CD4-positive, alpha-beta T cell treated with Interleukin-4 for 4 hours (primary cell): ENCODE results near the gene CCDC13.

ENCODE experiments used
- DNase-seq: peaks from one replicate; pipeline ENCODE4 v3.0.0-alpha.2; 2020

Gene CCDC13

DNA sequence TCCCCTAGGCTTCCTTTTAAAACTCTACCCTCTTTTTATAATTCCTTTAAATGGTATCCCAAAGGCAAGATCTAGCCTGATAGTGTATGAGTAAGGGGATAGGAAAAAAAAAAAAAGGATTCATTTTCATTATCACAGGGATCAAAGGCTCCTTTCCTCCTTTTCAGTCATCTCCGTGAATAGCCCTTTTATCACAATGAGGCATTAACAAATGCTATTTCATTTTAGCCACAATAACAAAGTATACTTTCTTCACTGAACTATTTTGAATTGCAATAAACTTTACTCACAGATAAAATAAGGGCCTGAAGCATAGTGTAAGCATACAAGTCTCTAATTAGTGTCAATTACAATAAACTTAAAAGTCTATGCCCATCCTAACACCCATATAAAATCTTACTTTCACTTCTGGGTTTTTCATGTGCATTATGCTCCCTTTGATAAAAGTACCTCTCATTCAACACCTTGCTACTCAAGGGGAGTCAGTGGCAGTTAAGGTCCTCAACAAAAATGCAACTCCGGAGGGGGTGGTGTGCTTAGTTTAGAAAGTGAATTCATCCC, 22.6 kb upstream of the CCDC13 start:
- DNase-seq, result no peak

DNA sequence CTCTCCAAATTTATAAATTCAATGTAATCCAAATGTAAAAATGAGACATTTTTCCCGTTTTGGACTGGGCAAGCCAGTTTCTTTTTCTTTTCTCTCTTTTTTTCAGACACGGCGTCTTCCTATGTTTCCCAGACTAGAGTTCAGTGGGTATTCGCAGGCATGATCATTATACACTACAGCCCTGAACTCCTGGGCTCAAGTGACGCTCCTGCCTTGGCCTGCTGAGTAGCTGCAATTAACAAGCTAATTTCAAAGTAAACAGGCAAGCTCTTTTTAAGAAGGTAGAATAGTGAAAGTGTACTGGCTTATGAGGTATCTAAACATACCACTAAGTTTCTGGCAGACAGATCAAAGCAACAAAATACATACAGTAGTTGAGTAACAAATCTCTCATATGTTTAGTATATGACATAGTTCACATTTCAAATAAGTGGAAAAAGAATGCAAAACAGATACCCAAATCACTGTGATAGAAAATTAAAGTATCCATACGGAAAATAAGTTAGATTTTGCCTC, 17.7 kb upstream of the CCDC13 start:
- no peak for DNase-seq

DNA sequence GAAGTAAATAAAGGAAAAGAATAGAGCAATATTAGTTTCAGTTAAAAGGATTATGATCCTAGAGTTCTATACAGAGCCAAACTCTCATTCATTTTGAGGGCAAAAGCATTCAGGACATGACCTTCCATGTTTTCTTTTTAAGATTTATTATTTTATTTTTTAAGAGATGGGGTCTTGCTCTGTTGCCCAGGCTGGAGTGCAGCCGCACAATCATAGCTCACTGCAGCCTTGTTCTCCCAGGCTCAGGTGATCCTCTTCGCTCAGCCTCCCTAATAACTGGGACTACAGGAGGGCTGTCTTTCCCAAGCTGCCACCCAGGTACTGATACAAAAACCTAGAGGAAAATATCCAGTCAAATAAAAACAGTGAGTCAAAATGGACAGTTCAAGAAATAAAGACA, 13.6 kb upstream of the CCDC13 start:
- DNase-seq, result no peak

DNA sequence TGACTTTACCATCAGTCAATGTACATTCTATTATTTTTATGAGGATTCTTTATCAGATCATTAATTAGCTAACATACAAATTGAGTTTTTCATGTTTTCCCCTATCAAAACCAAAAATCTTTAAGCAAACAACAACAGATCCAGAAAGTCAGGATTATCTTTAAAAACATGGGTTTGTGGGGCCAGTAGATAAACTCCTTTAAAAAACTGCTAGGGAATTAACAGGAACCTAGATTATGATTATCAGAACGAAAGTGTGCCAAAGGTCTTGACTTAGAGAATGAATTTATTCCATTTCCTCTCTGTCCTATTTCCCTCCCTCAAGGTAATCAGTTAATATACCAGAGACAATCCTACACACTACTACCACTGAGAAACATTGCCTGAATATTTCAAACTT, 13.2 kb upstream of the CCDC13 start:
- DNase-seq, result no peak

DNA sequence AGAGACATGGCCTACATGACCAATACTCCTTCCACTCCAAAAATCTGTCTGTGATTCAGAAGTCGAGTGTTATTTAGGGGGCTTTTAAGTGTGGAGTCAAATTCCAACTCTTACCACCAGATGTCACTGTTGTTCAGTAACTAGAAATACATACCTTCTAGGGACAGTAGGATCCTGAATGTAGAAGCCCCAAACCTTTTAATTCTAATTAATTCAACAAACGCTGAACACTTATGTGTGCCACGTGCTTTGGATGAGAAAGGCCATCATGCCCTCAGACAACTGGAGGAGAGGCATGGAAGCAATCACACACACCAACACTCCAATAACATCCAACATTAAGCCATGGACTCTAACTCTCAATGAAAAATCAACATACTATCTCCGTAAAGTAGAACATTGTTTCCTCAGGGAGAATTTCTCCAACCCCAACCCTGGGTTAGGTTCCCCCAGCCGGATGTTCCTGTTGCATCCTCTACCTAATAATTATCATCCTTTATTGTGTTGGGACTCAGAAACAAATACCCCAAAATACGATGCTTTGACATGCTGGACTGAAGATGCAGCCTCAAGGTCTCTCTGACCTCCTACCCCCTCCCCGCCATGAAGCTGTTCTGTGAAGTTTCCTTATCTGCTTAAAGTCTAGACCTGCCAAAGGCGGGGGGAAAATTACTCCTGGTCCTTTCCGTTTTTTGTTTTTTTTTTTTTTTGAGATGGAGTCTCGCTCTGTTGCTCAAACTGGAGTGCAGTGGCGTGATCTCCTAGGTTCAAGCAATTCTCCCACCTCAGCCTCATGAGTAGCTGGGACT, 8.0 kb upstream of the CCDC13 start:
- DNase-seq, result peak; percentile 71

DNA sequence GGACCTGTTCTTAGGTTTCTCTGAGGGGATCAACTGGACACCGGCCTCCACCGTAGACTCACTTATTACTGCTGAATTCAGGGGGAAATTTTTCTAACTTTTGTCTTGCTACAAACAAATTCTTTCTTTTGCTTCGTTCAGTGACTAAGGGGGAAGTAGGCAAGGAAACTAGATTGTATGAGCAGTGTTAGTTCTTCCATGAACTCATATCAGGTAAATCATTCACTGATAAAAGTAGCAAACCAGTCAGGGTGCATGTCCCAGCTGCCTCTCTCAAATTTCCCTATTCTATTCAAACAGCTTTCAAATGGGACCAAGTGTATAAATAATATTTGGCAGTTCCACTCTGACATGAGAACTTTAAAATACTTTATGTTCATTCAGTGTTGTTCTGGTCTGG, 7.3 kb upstream of the CCDC13 start:
- DNase-seq, result no peak

DNA sequence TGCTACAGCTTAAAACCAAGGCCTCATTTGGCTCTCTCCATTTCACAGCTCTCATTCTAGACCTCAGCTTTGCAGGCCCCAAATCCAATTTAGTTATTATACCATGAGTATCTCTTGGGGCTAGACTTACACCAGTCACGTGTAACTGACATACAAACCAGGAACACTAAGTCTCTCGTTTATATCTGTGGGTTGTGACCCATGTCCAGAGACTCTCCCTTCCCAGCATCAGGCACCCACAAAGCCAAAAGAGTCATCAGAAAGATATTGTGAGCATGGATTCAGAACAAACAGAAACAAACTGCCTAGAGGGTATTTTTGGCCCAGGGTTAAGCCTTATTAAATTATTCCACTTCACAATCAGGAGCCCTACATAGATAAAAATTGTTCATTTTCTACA, 5.6 kb upstream of the CCDC13 start:
- DNase-seq, result no peak

DNA sequence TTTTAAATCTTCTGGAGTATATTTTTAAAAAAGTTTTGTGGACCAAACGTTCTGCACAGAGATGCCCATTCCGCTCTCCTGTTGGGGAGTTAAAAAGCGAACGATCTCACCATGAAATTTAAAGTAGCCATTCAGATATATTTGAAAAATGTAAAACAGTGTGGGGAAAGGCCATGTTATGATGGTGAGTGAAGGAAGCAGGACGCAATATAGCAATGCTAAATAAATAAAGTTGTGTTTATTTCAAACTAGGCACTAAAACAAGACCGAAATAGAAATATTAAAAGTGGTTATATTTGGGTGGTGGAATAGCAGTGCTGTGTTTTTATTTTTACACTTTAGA, 327 bp upstream of the CCDC13 start:
- no peak for DNase-seq

DNA sequence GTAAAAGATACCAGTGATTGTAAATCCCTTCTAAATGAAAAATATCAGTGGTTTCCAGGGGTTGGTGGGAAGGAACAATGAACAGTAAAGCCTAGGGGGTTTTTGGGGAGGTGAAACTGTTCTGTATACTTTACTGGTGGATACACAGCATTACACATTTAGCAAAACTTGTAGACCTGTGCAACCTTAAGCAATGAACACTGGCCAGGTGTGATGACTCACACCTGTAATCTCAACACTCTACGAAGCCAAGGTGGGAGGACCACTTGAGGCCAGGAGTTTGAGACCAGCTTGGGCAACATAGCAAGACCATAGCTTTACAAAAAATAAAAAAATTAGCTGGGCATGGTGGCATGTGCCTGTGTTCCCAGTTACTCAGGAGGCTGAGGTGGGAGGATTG, 1.8 kb downstream of the CCDC13 start:
- DNase-seq, result no peak

DNA sequence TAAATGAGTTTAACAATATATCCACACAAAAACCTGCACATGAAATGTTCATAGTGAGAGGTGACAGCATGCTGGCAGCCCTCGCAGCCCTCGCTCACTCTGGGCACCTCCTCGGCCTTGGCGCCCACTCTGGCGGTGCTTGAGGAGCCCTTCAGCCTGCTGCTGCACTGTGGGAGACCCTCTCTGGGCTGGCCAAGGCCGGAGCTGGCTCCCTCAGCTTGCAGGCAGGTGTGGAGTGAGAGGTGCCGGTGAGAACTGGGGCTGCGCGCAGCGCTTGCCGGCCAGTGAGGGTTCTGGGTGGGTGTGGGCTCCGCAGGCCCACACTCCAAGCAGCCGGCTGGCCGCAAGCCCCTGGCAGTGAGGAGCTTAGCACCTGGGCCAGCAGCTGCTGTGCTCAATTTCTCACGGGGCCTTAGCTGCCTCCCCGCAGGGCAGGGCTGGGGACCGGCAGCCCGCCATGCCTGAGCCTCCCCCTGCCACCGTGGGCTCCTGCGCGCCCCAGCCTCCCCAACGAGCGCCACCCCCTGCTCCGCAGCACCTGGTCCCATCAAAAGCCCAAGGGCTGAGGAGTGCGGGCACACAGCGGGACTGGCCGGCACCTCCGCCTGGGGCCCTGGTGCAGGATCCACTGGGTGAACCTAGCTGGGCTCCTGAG, 3.4 kb downstream of the CCDC13 start:
- DNase-seq, result no peak

DNA sequence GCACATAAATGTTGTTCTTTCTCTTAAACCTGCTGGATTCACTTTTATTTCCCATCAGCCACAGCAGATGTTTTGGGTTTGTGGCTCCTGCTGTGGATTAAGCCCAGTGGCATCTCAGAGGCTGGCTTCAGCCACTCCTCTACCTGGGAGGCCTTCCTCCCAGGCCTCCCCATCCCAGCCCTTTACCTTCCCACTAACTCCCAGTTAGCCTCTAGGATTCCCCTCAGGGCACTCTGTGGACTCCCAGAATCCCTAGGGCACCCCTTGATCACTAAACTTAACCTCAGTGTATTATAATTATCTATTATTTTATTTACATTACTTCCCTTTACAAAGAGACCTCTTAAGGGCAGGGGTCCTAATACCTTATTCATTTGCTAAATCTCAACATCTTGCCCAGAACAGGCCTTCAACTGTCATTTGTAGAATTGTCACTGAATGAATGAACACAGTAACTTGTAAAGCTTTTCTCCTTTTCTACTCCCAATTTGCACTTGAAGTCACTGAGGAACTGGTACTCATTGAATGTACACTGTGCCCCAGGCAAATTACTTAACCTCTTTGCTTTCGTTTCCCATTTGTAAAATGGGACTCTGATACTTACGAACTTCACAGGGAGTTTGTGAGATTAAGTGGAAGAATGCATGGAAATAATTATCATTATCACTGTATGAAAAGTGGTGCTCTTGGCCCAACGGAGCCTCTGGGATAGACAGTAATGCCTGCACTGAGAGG, 8.3 kb downstream of the CCDC13 start:
- no peak for DNase-seq

DNA sequence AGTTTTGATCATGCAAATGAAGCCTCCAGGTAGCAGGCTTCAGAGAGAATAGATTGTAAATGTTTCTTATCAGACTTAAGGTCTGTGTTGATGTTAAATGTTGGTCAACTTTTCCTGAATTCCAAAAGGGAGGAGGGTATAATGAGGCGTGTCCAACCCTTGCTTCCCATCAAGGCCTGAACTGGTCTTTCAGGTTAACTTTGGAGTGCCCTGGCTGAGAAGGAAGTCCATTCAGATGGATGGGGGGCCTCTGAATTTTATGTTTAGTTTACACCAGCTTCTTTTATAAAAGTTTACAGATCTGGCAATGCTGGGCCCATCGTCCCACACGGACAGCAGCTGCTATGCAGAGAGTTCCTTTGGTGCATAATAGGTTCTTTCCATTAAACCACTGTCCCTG, 8.9 kb downstream of the CCDC13 start:
- no peak for DNase-seq

DNA sequence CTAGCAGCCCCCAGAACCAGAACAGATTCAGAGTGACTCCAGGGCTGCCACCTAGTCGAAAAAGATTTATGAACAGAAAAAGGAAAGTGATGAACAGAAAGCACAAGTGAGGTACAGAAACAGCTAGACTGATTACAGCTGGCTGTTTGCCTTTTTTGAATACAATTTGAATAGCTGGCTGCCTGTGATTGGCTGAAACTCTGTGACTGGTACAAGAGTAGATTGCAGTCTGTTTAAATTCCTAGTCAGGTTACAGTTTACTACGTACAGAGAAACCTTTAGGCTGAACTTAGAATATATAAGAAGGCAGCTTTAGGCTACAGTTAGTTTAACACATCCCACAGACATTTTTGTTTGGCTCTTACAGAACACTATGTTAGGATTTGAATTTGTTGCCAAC, 10.0 kb downstream of the CCDC13 start:
- no peak for DNase-seq

DNA sequence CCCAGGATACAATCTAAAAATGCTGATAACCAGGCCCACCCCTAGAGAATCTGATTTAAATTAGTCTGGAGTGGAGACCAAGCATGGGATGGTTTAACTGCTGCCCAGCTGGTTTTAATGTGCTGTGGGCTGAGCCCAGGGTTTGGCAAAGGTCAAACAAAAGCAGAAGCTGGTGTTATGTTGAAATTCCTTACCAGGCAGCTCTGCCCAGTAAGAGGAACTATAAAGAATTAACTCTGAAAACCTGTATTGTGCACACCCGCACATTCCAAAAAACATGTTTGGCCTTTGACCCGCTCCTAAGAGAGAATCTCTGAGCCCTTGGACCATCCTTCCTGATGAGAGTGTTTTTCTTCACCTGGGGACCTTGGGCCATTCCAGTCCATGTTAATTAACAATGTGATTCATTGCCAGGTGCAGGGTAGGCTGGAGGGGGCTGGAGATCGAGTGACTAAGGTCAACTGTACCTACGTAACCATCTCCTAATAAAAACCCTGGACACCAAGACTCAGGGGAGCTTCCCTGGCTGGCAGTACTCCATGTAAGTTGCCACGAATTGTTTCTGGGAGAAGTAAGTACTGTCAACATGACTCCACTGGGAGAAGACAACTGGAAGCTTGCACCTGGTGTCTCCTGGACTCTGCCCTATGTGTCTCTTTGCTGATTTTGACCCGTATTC, 10.9 kb downstream of the CCDC13 start:
- peak; percentile 8 for DNase-seq

DNA sequence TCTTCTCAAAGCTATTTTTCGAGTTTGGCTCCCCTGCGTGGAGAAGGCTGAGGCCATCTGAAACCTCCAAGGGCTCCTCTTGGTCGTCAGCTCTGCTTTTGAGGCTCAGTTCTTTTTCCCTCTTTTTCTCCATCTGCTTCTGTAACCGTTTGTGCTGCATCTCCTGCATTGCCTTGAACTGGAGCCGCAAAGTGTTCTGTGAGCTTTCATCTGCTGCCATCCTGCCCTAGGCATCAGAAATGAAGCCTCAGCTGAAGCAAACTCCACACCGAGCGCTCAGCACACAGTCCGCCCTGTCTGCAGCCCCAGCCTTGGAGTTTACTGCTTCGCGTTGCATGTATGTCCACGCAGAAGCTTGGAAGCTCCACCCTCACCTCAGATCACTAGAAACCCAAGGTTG, 14.9 kb downstream of the CCDC13 start:
- no peak for DNase-seq

DNA sequence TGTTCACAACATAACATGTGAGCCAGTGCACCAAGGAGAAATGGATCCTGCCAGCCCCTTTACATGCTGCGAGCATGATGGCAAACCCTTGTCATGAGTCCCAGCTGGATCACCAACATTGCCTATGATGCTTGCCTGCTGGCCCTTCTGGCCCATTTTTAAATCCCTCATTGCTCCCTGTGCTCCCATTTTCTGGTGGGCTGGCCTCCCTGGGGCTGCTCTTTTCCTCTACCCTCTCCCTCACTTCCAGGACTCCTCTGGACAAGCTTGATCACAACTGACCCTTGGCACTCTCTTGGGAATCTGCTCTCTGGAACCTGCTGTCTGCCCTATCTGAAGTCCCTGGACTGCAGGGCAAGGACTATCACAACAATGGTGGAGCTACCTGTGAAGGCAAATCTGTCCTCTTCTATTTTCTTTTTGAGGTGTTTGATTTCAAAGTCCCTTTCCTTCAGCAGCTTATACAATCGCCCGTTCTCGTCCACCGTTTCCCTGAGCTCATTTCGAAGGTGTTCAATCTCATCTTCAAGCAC, 16.3 kb downstream of the CCDC13 start:
- DNase-seq, result no peak

DNA sequence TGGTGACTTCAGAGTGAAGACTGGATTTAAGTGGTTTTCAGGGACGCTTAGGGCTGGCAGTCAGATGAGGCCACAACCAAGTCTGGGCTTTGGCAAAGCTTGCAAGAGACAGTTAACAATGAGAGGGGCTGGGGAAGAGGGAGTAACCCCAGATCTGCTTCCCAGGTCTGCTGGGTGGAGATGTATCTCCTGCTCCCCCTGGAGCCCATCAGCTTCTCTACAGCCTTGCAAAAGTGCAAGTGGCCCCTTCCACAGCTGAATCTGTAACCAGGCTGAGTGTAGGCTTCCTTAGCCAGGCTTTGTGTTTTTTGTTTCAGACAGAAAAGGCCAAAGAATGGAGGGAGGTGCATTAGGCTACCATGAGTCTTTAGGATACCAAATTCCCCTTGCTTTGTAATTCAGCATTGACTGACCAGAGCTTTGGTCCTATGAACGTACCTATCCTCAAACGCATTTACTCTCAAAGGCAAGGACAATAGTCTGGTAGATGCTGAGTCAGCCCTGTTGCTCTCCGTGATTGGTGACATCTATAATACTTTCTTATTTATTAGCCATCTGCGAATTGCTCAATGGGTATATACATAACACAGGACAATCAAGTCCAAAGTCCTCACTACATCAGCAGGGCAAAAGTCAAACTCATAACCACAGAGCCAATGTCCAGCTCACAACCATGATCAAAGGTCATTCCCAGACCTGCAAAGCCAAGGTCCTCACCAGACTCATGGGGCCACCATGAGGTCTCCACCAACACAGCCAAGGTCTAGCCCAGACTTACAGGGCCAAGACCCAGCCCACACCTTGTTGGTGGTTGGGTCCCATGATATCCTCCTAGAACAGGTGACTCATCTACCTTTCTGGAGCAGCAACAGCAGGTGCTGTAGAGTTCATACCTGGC, 17.1 kb downstream of the CCDC13 start:
- DNase-seq, result peak; percentile 7

DNA sequence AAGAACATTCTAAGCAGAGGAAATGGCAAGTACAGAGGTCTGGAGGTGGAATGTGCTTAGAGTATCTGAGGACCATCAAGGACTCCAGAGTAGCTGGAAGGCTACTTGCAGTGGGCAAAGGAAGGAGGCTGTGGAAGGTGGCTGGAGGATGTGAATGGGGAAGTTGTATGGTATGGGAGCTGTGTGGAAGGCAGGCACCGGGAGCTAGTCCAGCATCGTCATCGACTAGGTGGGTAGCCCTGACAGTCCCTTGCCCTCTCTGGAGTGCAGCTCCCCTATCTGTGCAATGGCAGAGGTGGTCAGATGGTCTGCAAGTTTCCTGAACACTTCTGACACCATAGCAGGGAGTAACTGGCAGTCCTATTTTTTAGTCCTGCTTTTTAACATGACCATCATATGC, 19.3 kb downstream of the CCDC13 start:
- no peak for DNase-seq

DNA sequence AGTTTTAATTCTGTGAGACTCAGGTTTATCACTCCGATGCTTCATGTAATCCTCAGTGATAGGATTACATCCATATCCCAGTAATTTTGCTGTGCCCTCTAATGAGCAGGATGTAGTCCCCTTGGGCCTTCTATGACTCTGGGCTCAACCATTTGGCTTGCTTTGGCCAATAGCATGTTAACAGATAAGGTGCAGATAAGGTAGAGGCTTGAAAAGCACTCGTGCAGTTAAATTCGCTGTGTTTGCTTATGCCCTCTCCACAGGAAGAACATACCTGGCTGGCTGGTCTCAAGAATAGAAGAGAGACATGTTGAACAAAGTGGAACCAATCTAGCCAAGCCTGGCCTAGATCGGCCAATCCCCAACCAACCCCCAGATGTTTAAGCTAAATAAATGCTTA, 20.1 kb downstream of the CCDC13 start:
- DNase-seq, result no peak

DNA sequence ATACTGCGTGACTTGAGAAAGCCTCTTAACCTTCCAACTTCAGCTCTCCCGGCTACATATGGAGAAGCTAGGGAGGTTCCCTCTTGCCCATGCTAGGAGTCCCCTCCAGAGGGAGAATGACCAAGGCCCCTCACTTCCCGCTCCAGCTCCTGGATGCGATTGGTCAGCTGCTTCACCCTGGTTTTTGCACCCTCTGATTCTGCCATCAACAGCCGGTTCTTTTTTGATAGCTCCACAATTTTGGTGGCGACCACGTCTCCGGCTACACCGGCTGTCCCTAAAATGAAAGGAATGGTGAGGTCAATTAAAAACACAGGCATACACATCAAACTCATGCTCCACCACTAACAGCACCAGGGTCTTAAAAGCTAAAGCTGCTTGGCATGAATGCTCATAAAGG, 20.6 kb downstream of the CCDC13 start:
- DNase-seq, result no peak

DNA sequence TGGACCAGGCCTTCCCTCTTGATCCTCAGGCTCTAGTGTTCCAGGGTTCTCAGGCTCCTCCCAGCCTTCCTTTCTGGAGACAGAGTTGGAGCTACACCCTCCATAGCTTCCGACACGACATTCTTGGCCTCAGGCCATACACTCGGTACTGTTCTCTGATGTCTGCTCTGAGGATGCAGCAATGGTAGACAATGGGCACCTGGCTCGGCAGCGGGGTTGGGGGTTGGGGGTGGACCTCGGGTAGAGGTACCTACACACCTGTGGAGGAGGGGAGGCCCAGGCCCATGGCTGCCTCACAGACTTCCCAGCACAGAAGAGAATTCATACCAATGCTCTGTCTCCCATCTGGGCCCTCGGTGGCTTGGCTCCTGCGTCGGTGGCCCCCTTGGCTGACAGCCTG, 21.4 kb downstream of the CCDC13 start:
- no peak for DNase-seq

DNA sequence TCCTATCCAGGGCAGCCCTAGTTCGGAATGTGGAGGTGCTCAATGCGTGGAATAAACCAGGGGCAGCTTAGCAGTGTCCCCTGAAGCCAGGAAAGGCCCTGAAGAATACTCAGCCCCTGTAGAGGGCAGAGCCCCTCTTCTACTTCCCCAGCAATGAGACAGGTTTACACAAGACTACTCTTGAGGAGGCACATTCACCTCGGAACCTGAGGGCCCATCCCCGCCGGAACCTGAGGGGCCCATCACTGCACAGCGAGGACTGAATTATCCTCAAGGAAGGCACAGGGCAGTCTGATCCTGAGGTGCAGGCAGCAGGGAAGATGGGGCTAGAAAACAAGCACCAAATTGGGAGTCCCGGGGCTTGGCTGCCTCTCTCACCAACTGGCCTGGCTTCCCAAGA, 22.2 kb downstream of the CCDC13 start:
- DNase-seq, result no peak
